ENCODE measurements around the gene TMEFF2.

DNA sequence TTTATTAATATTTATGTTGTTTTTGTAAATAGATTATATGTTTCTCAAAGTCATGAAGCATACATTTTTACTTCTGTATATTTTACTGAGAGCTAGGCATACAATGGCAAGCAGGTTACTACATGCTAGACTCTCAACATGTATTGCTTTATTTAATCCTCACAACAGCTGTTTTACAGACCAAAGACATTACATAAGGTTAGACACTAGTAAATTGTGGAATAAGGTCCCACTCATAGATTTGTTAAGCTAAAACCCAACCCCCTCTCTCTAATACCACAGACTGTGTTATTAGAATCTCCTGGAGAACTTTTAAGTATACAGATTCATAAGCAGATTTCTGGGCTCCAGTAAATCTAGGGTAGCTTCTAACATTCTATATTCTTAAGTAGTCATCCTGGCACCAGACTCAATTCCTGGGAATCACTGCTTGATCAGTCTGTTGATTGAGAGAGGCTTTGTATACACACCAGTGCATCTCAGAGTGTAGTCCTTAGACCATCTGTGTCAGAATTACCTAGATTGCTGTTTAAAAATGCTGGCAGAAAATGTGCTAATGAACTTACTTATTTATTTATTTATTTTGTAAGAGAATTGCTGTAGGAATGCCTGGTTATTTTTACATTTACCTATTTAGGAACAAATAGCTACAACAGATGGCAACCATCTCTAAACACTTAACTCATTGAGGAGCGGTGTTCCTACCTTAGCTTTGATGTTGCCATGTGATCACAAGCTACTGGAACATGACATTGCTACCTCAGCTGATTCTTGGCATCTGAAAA, 194.3 kb downstream of the TMEFF2 start:
- no peak for TF ChIP-seq SUZ12 (IDR thresholded peaks at IDR 0.05; ENCODE audit: extremely low read depth, insufficient read depth, insufficient read length)
- TF ChIP-seq YY1 (IDR thresholded peaks at IDR 0.05; ENCODE audit: insufficient read depth, insufficient read length) = no peak
- no peak for TF ChIP-seq ZNF274 (IDR thresholded peaks at IDR 0.05; ENCODE audit: low read depth, low read length)

Data from NT2/D1 (cell line).